Germinal center (tissue), 1 donor: ENCODE measurements around the gene TMEM114.

Source experiments
- DNase-seq: peaks from one replicate; pipeline ENCODE4 v3.0.0; 2012; ENCODE audit warnings: mixed read lengths, low spot score

TMEM114 gene

GRCh38 chr16:8548166-8548565 lies 42.1 kb downstream of the TMEM114 start:
- DNase-seq, result no peak

- DNase-seq, result no peak
These were observed 42.5 kb downstream of the TMEM114 start for GRCh38 chr16:8547762-8548161.

- no peak for DNase-seq
These were observed 45.9 kb downstream of the TMEM114 start for GRCh38 chr16:8544406-8544805.

- no peak for DNase-seq
These were observed 47.1 kb downstream of the TMEM114 start for GRCh38 chr16:8543258-8543657.

- no peak for DNase-seq
These were observed 47.9 kb downstream of the TMEM114 start for GRCh38 chr16:8542393-8542792.

GRCh38 chr16:8541868-8542267 lies 48.4 kb downstream of the TMEM114 start:
- DNase-seq, result no peak

GRCh38 chr16:8537691-8538342 lies 52.5 kb downstream of the TMEM114 start:
- DNase-seq, result no peak

- no peak for DNase-seq
These were observed 56.8 kb downstream of the TMEM114 start for GRCh38 chr16:8533509-8533908.

GRCh38 chr16:8530752-8531384 lies 59.4 kb downstream of the TMEM114 start:
- DNase-seq, result no peak

- no peak for DNase-seq
These were observed 61.8 kb downstream of the TMEM114 start for GRCh38 chr16:8528471-8528870.

- no peak for DNase-seq
These were observed 66.4 kb downstream of the TMEM114 start for GRCh38 chr16:8523932-8524331.

- DNase-seq, result no peak
These were observed 67.6 kb downstream of the TMEM114 start for GRCh38 chr16:8522757-8523156.

GRCh38 chr16:8519643-8520042 lies 70.7 kb downstream of the TMEM114 start:
- no peak for DNase-seq
